ENCODE measurements around the gene DUSP1. TPM values are rescaled to one million over a fixed set of nuclear protein-coding genes. Genes with fewer than 3 reads are reported as not detected.
"Not testable (repeated sequence)": the region's sequence is repeated elsewhere in the genome, so short reads cannot be mapped to it uniquely, and the experiment has no call there.

The DUSP1 gene
- total RNA-seq, 1 donor from 2014 or later = 250 TPM

DNA sequence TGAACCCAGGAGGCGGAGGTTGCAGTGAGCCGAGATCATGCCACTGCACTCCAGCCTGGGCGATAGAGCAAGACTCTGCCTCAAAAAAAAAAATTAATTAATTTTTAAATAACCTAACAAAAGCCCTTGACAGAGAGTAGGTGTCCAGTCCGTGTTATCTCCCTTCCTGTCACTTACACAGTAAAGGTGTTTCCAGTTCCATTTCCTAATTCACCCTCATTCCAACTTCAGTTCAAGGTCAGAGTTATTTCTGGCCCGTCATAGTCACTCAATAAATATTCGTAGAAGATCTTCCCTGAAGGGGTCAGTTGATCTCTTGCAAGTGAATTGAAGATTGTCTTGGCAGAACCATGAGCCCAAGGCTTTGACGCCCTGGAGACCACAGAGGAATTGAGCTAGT is 46.7 kb upstream of the DUSP1 start:
- H3K9me3 Mint-ChIP-seq (ENCODE audit: unreplicated experiment) = no peaks in the 10 kb centered on the region
- no peak for DNase-seq (ENCODE audit: extremely low spot score, unreplicated experiment)
- H3K4me3 Mint-ChIP-seq (ENCODE audit: unreplicated experiment) = no peak overlapping the region
- H3K27ac Mint-ChIP-seq (ENCODE audit: unreplicated experiment) = no peak overlapping the region
- H3K36me3 Mint-ChIP-seq (ENCODE audit: unreplicated experiment) = no peaks in the 10 kb centered on the region
- TF ChIP-seq, protein P1, sequence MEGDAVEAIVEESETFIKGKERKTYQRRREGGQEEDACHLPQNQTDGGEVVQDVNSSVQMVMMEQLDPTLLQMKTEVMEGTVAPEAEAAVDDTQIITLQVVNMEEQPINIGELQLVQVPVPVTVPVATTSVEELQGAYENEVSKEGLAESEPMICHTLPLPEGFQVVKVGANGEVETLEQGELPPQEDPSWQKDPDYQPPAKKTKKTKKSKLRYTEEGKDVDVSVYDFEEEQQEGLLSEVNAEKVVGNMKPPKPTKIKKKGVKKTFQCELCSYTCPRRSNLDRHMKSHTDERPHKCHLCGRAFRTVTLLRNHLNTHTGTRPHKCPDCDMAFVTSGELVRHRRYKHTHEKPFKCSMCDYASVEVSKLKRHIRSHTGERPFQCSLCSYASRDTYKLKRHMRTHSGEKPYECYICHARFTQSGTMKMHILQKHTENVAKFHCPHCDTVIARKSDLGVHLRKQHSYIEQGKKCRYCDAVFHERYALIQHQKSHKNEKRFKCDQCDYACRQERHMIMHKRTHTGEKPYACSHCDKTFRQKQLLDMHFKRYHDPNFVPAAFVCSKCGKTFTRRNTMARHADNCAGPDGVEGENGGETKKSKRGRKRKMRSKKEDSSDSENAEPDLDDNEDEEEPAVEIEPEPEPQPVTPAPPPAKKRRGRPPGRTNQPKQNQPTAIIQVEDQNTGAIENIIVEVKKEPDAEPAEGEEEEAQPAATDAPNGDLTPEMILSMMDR (IDR thresholded peaks at IDR 0.05) = no peak
- H3K27me3 Mint-ChIP-seq (ENCODE audit: unreplicated experiment) = no peaks in the 10 kb centered on the region
- peaks cover 7% of the 10 kb centered on the region for H3K4me1 Mint-ChIP-seq (ENCODE audit: unreplicated experiment)

DNA sequence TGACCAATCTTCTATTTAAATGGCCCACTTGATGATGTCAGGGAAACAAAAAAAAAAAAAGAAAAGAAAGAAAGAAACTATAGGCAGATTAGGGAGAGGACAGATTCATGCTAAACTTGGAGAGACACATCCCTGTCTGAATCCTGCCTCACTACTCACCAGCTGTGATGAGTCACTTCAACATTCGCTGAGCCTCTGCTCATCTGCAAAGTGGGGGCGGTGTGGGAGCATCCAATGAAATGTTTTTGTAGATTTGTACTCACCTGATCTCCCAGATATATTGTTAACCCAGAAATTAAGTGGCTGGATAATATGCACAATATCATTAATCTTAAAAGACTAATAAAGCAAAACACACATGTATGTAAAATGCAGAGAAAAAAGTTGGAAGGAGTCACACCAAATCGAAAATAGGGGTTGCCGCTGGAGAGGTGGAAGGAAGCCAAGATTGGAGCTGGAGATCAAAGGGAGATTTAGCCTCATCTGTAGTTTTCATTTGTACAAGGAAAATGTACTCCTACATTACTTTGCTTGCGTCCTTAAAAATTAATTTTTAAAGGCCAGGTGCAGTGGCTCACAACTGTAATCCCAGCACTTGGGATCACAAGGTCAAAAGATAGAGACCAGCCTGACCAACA is 46.0 kb upstream of the DUSP1 start:
- Mint-ChIP-seq H3K4me3 (ENCODE audit: unreplicated experiment) (no peak overlapping the region), H3K27ac (ENCODE audit: unreplicated experiment) (no peak overlapping the region), H3K36me3 (ENCODE audit: unreplicated experiment) (no peaks in the 10 kb centered on the region)

DNA sequence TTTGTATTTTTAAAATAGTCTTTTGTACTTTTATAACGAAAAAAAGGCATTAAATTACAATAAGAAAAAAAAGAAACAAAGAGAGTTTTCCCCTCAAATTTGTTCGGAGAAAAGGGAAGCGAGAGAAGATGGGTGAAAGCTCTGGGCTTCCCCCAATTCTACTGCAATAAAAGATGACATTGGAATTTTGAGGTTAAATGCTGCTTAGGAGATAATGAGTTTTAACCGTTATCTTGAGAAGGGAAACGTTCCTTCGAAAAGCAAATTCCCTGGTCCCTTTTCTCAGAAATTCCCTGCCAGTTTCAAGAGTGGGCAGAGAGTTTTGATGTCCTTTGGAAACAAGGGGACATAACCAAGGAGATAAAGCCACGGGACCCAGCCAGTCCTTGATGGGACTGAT is 44.6 kb upstream of the DUSP1 start:
- TF ChIP-seq, protein P1 (IDR thresholded peaks at IDR 0.05) = no peak
- H3K36me3 Mint-ChIP-seq (ENCODE audit: unreplicated experiment) = no peaks in the 10 kb centered on the region
- no peak for DNase-seq (ENCODE audit: extremely low spot score, unreplicated experiment)
- H3K4me3 Mint-ChIP-seq (ENCODE audit: unreplicated experiment) = no peak overlapping the region
- no peaks in the 10 kb centered on the region for H3K27me3 Mint-ChIP-seq (ENCODE audit: unreplicated experiment)
- no peaks in the 10 kb centered on the region for H3K9me3 Mint-ChIP-seq (ENCODE audit: unreplicated experiment)
- peaks cover 7% of the 10 kb centered on the region for H3K4me1 Mint-ChIP-seq (ENCODE audit: unreplicated experiment)
- H3K27ac Mint-ChIP-seq (ENCODE audit: unreplicated experiment) = no peak overlapping the region

More for the DNA sequence above, 46.0 kb upstream of the DUSP1 start:
- H3K4me1 Mint-ChIP-seq (ENCODE audit: unreplicated experiment) = peaks cover 7% of the 10 kb centered on the region
- DNase-seq (ENCODE audit: extremely low spot score, unreplicated experiment) = no peak
- TF ChIP-seq, protein P1 (IDR thresholded peaks at IDR 0.05) = no peak
- H3K9me3 Mint-ChIP-seq (ENCODE audit: unreplicated experiment) = no peaks in the 10 kb centered on the region
- no peaks in the 10 kb centered on the region for H3K27me3 Mint-ChIP-seq (ENCODE audit: unreplicated experiment)

GRCh38 chr5:172810996-172811395 is 40.0 kb upstream of the DUSP1 start:
- H3K27ac Mint-ChIP-seq (ENCODE audit: unreplicated experiment); DNase-seq (ENCODE audit: extremely low spot score, unreplicated experiment); H3K36me3 Mint-ChIP-seq (ENCODE audit: unreplicated experiment); H3K9me3 Mint-ChIP-seq (ENCODE audit: unreplicated experiment); H3K27me3 Mint-ChIP-seq (ENCODE audit: unreplicated experiment); H3K4me3 Mint-ChIP-seq (ENCODE audit: unreplicated experiment): not testable (repeated sequence)
- H3K4me1 Mint-ChIP-seq (ENCODE audit: unreplicated experiment) = peaks cover 19% of the 10 kb centered on the region

- H3K9me3 Mint-ChIP-seq (ENCODE audit: unreplicated experiment) = no peaks in the 10 kb centered on the region
- DNase-seq (ENCODE audit: extremely low spot score, unreplicated experiment) = no peak
- no peaks in the 10 kb centered on the region for H3K27me3 Mint-ChIP-seq (ENCODE audit: unreplicated experiment)
- TF ChIP-seq, protein P1 (IDR thresholded peaks at IDR 0.05) = no peak
- H3K27ac Mint-ChIP-seq (ENCODE audit: unreplicated experiment) = no peak overlapping the region
- H3K36me3 Mint-ChIP-seq (ENCODE audit: unreplicated experiment) = no peaks in the 10 kb centered on the region
- peaks cover 21% of the 10 kb centered on the region for H3K4me1 Mint-ChIP-seq (ENCODE audit: unreplicated experiment)
- no peak overlapping the region for H3K4me3 Mint-ChIP-seq (ENCODE audit: unreplicated experiment)
These were observed 38.8 kb upstream of the DUSP1 start for GRCh38 chr5:172809774-172810173.

Measured in osteocyte (in vitro differentiated cells).